ENCODE measurements around the gene CCL13.

The CCL13 gene

GRCh38 chr17:34384822-34385605 lies 28.7 kb downstream of the CCL13 start:
- DNase-seq (ENCODE audit: low read depth): no peak

- DNase-seq (ENCODE audit: low read depth): no peak
Measured at GRCh38 chr17:34386343-34386696, 30.0 kb downstream of the CCL13 start.

- DNase-seq (ENCODE audit: low read depth): no peak
Measured at GRCh38 chr17:34386697-34387550, 30.6 kb downstream of the CCL13 start.

- no peak for DNase-seq (ENCODE audit: low read depth)
Measured at GRCh38 chr17:34387566-34387965, 31.3 kb downstream of the CCL13 start.

GRCh38 chr17:34389126-34389750 lies 33.0 kb downstream of the CCL13 start:
- no peak for DNase-seq (ENCODE audit: low read depth)

GRCh38 chr17:34390649-34391048 lies 34.4 kb downstream of the CCL13 start:
- no peak for DNase-seq (ENCODE audit: low read depth)

GRCh38 chr17:34391241-34391640 lies 35.0 kb downstream of the CCL13 start:
- DNase-seq (ENCODE audit: low read depth): no peak

GRCh38 chr17:34393401-34393800 lies 37.1 kb downstream of the CCL13 start:
- no peak for DNase-seq (ENCODE audit: low read depth)

- DNase-seq (ENCODE audit: low read depth): no peak
Measured at GRCh38 chr17:34397265-34397664, 41.0 kb downstream of the CCL13 start.

GRCh38 chr17:34398990-34399389 lies 42.7 kb downstream of the CCL13 start:
- no peak for DNase-seq (ENCODE audit: low read depth)

- DNase-seq (ENCODE audit: low read depth): no peak
Measured at GRCh38 chr17:34399725-34400124, 43.4 kb downstream of the CCL13 start.

- DNase-seq (ENCODE audit: low read depth): no peak
Measured at GRCh38 chr17:34400301-34400931, 44.1 kb downstream of the CCL13 start.

GRCh38 chr17:34401165-34401564 lies 44.9 kb downstream of the CCL13 start:
- DNase-seq (ENCODE audit: low read depth): no peak

GRCh38 chr17:34403006-34403405 lies 46.7 kb downstream of the CCL13 start:
- no peak for DNase-seq (ENCODE audit: low read depth)

- no peak for DNase-seq (ENCODE audit: low read depth)
Measured at GRCh38 chr17:34406226-34406625, 49.9 kb downstream of the CCL13 start.
